ENCODE measurements around the gene PUS10.

DNA sequence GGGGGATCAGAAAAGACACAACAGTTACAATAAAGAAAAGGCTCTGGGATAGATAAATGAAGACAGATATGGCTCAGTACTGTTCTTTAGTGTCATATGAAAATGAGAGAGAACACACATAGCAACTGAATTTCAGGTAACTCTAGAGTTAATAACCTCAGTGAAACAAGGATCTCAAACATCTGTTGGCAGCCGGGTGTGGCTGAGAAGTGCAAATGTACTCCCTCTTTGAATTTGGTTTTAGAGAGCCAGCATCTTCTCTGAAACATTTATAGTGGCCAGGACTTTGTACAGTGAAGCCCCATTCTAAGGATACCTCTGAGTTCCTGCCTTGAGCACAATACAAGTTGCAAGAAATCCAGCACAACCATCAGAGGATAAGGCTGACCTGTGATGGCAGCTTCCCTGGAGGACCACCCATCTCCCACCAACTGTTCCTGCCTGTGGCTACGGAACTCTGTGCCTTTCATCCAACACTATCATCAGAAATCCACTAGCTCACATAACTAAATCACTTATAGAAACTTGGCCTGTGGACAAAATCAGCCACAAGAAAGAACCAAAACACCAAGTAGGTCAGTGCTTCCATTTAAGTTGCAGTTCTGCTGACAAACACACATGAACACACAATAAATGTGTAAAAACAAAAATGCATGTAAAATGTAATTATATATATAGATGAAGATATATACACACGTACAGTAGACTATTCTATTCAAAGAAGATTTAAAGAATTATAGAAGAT, 37.8 kb downstream of the PUS10 start:
- TF ChIP-seq POLR2A (IDR thresholded peaks at IDR 0.05; ENCODE audit: extremely low read depth, insufficient read length), result no peak
- TF ChIP-seq, protein P1, sequence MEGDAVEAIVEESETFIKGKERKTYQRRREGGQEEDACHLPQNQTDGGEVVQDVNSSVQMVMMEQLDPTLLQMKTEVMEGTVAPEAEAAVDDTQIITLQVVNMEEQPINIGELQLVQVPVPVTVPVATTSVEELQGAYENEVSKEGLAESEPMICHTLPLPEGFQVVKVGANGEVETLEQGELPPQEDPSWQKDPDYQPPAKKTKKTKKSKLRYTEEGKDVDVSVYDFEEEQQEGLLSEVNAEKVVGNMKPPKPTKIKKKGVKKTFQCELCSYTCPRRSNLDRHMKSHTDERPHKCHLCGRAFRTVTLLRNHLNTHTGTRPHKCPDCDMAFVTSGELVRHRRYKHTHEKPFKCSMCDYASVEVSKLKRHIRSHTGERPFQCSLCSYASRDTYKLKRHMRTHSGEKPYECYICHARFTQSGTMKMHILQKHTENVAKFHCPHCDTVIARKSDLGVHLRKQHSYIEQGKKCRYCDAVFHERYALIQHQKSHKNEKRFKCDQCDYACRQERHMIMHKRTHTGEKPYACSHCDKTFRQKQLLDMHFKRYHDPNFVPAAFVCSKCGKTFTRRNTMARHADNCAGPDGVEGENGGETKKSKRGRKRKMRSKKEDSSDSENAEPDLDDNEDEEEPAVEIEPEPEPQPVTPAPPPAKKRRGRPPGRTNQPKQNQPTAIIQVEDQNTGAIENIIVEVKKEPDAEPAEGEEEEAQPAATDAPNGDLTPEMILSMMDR (IDR thresholded peaks at IDR 0.05; ENCODE audit: low read depth, low read length), result no peak

Measured in NB4 (cell line).